ENCODE data around the gene ANKRD44.

The ANKRD44 gene

GRCh38 chr2:196984903-196985302 is 325.7 kb downstream of the ANKRD44 start:
- no peak for TF ChIP-seq POLR2AphosphoS5 (IDR thresholded peaks at IDR 0.05; ENCODE audit: low read depth, low read length)
- TF ChIP-seq FOXP2 (optimal IDR thresholded peaks at IDR 0.05; ENCODE audit: borderline replicate concordance, extremely low read depth, extremely low read length, insufficient read depth) = no peak
- TF ChIP-seq SIN3A (IDR thresholded peaks at IDR 0.05; ENCODE audit: borderline replicate concordance, insufficient read depth, low read length) = no peak
- no peak for TF ChIP-seq REST (IDR thresholded peaks at IDR 0.05; ENCODE audit: insufficient read depth in 1 of 2, low read depth in 2 of 2, low read length in 2 of 2)
- no peak for TF ChIP-seq TAF1 (IDR thresholded peaks at IDR 0.05; ENCODE audit: borderline replicate concordance, insufficient read depth, low read length)

GRCh38 chr2:196983934-196984333 is 326.6 kb downstream of the ANKRD44 start:
- TF ChIP-seq FOXP2 (optimal IDR thresholded peaks at IDR 0.05; ENCODE audit: borderline replicate concordance, extremely low read depth, extremely low read length, insufficient read depth) (no peak), SIN3A (IDR thresholded peaks at IDR 0.05; ENCODE audit: borderline replicate concordance, insufficient read depth, low read length) (no peak), TAF1 (IDR thresholded peaks at IDR 0.05; ENCODE audit: borderline replicate concordance, insufficient read depth, low read length) (no peak), REST (IDR thresholded peaks at IDR 0.05; ENCODE audit: insufficient read depth in 1 of 2, low read depth in 2 of 2, low read length in 2 of 2) (no peak), POLR2AphosphoS5 (IDR thresholded peaks at IDR 0.05; ENCODE audit: low read depth, low read length) (no peak)

DNA sequence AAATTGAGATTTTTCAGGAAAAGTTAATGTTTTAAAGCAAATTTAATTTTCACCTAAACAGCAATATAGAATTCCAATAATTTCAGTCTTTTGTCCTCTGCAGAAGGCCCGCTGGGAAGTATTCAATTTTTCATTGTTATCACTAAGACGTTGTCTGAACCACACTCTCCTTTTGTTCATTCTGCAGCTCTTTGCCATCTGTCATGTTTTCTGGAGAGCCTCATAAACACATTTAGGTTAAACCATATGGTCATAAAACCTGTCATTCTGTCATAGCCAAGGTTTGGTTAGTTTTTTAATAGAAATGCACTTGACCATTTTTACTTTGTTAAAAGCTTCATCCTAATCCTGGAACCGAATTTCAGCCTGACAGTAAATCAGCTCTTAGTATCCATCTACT is 330.1 kb downstream of the ANKRD44 start:
- TF ChIP-seq TAF1 (IDR thresholded peaks at IDR 0.05; ENCODE audit: borderline replicate concordance, insufficient read depth, low read length) (no peak), REST (IDR thresholded peaks at IDR 0.05; ENCODE audit: insufficient read depth in 1 of 2, low read depth in 2 of 2, low read length in 2 of 2) (no peak), SIN3A (IDR thresholded peaks at IDR 0.05; ENCODE audit: borderline replicate concordance, insufficient read depth, low read length) (no peak), POLR2AphosphoS5 (IDR thresholded peaks at IDR 0.05; ENCODE audit: low read depth, low read length) (no peak), FOXP2 (optimal IDR thresholded peaks at IDR 0.05; ENCODE audit: borderline replicate concordance, extremely low read depth, extremely low read length, insufficient read depth) (no peak)

DNA sequence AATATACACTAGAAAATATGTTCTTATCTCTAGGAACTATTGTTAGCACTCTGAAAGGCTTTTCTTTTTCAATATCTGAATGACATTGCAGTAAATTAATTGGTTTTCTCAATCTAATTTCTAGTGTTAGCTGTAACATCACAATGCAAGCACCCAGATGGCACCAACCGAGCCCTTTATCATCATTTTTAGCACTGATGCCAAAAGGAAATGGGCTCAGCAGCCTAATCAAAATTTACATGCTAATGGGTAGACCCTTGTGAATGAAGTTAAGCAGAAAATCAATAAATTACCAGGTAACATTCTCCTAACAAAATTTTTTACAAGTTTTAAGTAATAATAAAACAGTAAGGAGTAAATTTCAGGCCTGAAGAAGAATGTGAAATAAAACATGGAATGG is 330.6 kb downstream of the ANKRD44 start:
- TF ChIP-seq REST (IDR thresholded peaks at IDR 0.05; ENCODE audit: insufficient read depth in 1 of 2, low read depth in 2 of 2, low read length in 2 of 2) = no peak
- TF ChIP-seq POLR2AphosphoS5 (IDR thresholded peaks at IDR 0.05; ENCODE audit: low read depth, low read length) = no peak
- no peak for TF ChIP-seq FOXP2 (optimal IDR thresholded peaks at IDR 0.05; ENCODE audit: borderline replicate concordance, extremely low read depth, extremely low read length, insufficient read depth)
- no peak for TF ChIP-seq TAF1 (IDR thresholded peaks at IDR 0.05; ENCODE audit: borderline replicate concordance, insufficient read depth, low read length)
- no peak for TF ChIP-seq SIN3A (IDR thresholded peaks at IDR 0.05; ENCODE audit: borderline replicate concordance, insufficient read depth, low read length)

DNA sequence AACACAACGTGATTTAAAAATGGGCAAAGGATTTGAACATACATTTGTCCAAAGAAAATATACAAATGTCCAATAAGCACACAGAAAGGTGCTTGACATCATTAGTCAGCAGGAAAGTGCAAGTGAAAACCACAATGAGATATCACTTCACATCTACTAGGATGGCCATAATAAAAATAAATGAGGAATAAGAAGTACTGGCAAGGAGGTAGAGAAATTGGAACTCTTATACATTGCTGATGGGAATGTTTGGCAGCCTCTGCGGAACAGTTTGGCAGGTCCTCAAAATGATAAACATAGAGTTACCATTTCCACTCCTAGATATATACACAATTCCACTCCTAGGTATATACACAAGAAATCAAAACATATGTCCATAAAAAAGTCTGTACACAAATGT is 333.1 kb downstream of the ANKRD44 start:
- TF ChIP-seq FOXP2 (optimal IDR thresholded peaks at IDR 0.05; ENCODE audit: borderline replicate concordance, extremely low read depth, extremely low read length, insufficient read depth) (no peak), SIN3A (IDR thresholded peaks at IDR 0.05; ENCODE audit: borderline replicate concordance, insufficient read depth, low read length) (no peak), POLR2AphosphoS5 (IDR thresholded peaks at IDR 0.05; ENCODE audit: low read depth, low read length) (no peak), TAF1 (IDR thresholded peaks at IDR 0.05; ENCODE audit: borderline replicate concordance, insufficient read depth, low read length) (no peak), REST (IDR thresholded peaks at IDR 0.05; ENCODE audit: insufficient read depth in 1 of 2, low read depth in 2 of 2, low read length in 2 of 2) (no peak)

Data from PFSK-1 (cell line).